Loucy (cell line): ENCODE data around the gene TTYH2.

Experiments used
- H2AFZ ChIP-seq: fragments of 200-600 bp; sonication (generic); 2 replicates; pipeline ENCODE4 v1.6.0; 2016; ENCODE audit warnings: antibody characterized with exemption, mild to moderate bottlenecking, low read length, moderate library complexity
- H3F3A ChIP-seq: fragments of 200-600 bp; 2 replicates; pipeline ENCODE4 v1.6.0; 2016; ENCODE audit warnings: antibody characterized with exemption, low read depth, mild to moderate bottlenecking
- H3K27me3 ChIP-seq: fragments of 200-600 bp; sonication (generic); 2 replicates; pipeline ENCODE4 v1.6.1; 2014; ENCODE audit warnings: low read length, mild to moderate bottlenecking; ENCODE audit not compliant: insufficient read depth, poor library complexity, severe bottlenecking
- H3K36me3 ChIP-seq: fragments of 200-600 bp; sonication (generic); 2 replicates; pipeline ENCODE4 v1.6.1; 2016; ENCODE audit warnings: low read length; ENCODE audit not compliant: insufficient read depth
- H3K4me1 ChIP-seq: fragments of 200-600 bp; sonication (generic); 2 replicates; pipeline ENCODE4 v1.5.1; 2014; ENCODE audit warnings: low read length, mild to moderate bottlenecking; ENCODE audit not compliant: insufficient read depth, poor library complexity, severe bottlenecking
- H3K4me2 ChIP-seq: fragments of 200-600 bp; sonication (generic); 2 replicates; pipeline ENCODE4 v1.6.0; 2014; ENCODE audit warnings: antibody characterized with exemption, low read length, low read depth, mild to moderate bottlenecking; ENCODE audit not compliant: poor library complexity, severe bottlenecking
- H3K4me3 ChIP-seq: fragments of 200-600 bp; sonication (generic); 2 replicates; pipeline ENCODE4 v1.5.1; 2014; ENCODE audit warnings: low read length, mild to moderate bottlenecking, mixed read lengths; ENCODE audit not compliant: poor library complexity, severe bottlenecking
- H3K79me2 ChIP-seq: fragments of 200-600 bp; sonication (generic); 2 replicates; pipeline ENCODE4 v1.6.1; 2014; ENCODE audit warnings: low read length; ENCODE audit not compliant: insufficient read depth
- H3K9ac ChIP-seq: fragments of 200-600 bp; sonication (generic); 2 replicates; pipeline ENCODE4 v1.6.0; 2014; ENCODE audit warnings: mild to moderate bottlenecking, low read depth, low read length, moderate library complexity; ENCODE audit not compliant: poor library complexity, severe bottlenecking
- H3K9me2 ChIP-seq: fragments of 200-600 bp; sonication (generic); replicated peaks from 2 replicates; pipeline ENCODE4 v1.6.1; 2016; ENCODE audit warnings: low read depth, low read length, mixed read lengths
- H3K9me3 ChIP-seq: fragments of 200-600 bp; sonication (generic); 2 replicates; pipeline ENCODE4 v1.6.1; 2014; ENCODE audit warnings: mild to moderate bottlenecking, antibody characterized with exemption, low read length, low read depth; ENCODE audit not compliant: insufficient read depth
- H4K20me1 ChIP-seq: fragments of 200-600 bp; sonication (generic); 2 replicates; pipeline ENCODE4 v1.6.0; 2014; ENCODE audit warnings: antibody characterized with exemption, low read length, mild to moderate bottlenecking; ENCODE audit not compliant: insufficient read depth, poor library complexity, severe bottlenecking
- EZH2phosphoT487 ChIP-seq: fragments of 200-600 bp; IDR thresholded peaks from 2 replicates; pipeline ENCODE4 v1.6.1; 2018; ENCODE audit warnings: antibody characterized with exemption, mild to moderate bottlenecking, moderate library complexity, borderline replicate concordance
- TF ChIP-seq, protein P1 (sequence below): fragments of 200-600 bp; sonication (generic); conservative IDR thresholded peaks from 2 replicates; pipeline ENCODE4 v1.5.1; 2014; ENCODE audit warnings: mild to moderate bottlenecking, antibody characterized with exemption, low read length

Gene TTYH2

DNA sequence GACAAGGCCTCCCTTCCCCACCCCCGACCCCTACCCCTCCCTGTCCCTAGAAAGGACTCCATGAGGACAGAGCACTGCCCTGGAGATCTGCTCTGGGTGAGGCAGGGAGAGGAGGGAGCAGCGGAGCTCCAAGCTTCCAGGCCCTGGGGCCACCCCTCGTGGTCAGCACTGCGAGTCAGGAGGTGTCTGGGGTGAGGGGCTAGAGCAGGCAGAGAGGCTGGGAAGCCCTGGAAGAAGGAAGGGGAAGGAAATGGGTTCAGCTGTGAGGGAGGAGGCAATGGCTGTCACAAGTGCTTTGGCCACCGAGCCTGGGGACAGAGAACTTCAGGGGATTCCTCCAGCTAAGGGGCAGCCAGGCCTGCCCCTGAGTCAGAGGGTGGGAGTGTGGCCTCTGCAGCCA, 32.5 kb downstream of the TTYH2 start:
- no peak overlapping the region for H3K4me2 ChIP-seq
- H3K4me3 ChIP-seq, result no peak overlapping the region
- H3K9ac ChIP-seq, result no peak overlapping the region
- no peaks in the 10 kb centered on the region for H3K9me2 ChIP-seq
- no peaks in the 10 kb centered on the region for H3K79me2 ChIP-seq
- H3K9me3 ChIP-seq, result no peaks in the 10 kb centered on the region
- no peaks in the 10 kb centered on the region for H3K36me3 ChIP-seq
- no peak for TF ChIP-seq EZH2phosphoT487
- TF ChIP-seq, protein P1, sequence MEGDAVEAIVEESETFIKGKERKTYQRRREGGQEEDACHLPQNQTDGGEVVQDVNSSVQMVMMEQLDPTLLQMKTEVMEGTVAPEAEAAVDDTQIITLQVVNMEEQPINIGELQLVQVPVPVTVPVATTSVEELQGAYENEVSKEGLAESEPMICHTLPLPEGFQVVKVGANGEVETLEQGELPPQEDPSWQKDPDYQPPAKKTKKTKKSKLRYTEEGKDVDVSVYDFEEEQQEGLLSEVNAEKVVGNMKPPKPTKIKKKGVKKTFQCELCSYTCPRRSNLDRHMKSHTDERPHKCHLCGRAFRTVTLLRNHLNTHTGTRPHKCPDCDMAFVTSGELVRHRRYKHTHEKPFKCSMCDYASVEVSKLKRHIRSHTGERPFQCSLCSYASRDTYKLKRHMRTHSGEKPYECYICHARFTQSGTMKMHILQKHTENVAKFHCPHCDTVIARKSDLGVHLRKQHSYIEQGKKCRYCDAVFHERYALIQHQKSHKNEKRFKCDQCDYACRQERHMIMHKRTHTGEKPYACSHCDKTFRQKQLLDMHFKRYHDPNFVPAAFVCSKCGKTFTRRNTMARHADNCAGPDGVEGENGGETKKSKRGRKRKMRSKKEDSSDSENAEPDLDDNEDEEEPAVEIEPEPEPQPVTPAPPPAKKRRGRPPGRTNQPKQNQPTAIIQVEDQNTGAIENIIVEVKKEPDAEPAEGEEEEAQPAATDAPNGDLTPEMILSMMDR, result no peak
- H3K27me3 ChIP-seq, result no peaks in the 10 kb centered on the region
- no peaks in the 10 kb centered on the region for H3K4me1 ChIP-seq
- H3F3A ChIP-seq, result no peaks in the 10 kb centered on the region
- H4K20me1 ChIP-seq, result no peaks in the 10 kb centered on the region
- no peak overlapping the region for H2AFZ ChIP-seq

- no peaks in the 10 kb centered on the region for H3K79me2 ChIP-seq
- no peaks in the 10 kb centered on the region for H3K9me2 ChIP-seq
- no peaks in the 10 kb centered on the region for H3K4me1 ChIP-seq
- H2AFZ ChIP-seq, result no peak overlapping the region
- H3K9ac ChIP-seq, result no peak overlapping the region
- no peaks in the 10 kb centered on the region for H3K9me3 ChIP-seq
- H3K27me3 ChIP-seq, result no peaks in the 10 kb centered on the region
- no peaks in the 10 kb centered on the region for H3K36me3 ChIP-seq
- H4K20me1 ChIP-seq, result no peaks in the 10 kb centered on the region
- H3K4me2 ChIP-seq, result no peak overlapping the region
- H3K4me3 ChIP-seq, result no peak overlapping the region
- no peaks in the 10 kb centered on the region for H3F3A ChIP-seq
- TF ChIP-seq, protein P1, result no peak
Measured at GRCh38 chr17:74249590-74250270, 36.4 kb downstream of the TTYH2 start.

GRCh38 chr17:74250324-74250995, 37.1 kb downstream of the TTYH2 start:
- H3K9ac ChIP-seq, result no peak overlapping the region
- no peak overlapping the region for H3K4me2 ChIP-seq
- no peaks in the 10 kb centered on the region for H3K9me3 ChIP-seq
- TF ChIP-seq EZH2phosphoT487, result no peak
- TF ChIP-seq, protein P1, result no peak
- no peaks in the 10 kb centered on the region for H3K36me3 ChIP-seq
- H3K79me2 ChIP-seq, result no peaks in the 10 kb centered on the region
- H3F3A ChIP-seq, result no peaks in the 10 kb centered on the region
- no peaks in the 10 kb centered on the region for H4K20me1 ChIP-seq
- no peaks in the 10 kb centered on the region for H3K4me1 ChIP-seq
- no peak overlapping the region for H2AFZ ChIP-seq
- H3K27me3 ChIP-seq, result no peaks in the 10 kb centered on the region
- H3K9me2 ChIP-seq, result no peaks in the 10 kb centered on the region
- H3K4me3 ChIP-seq, result no peak overlapping the region
